GM04504 (cell line): ENCODE data around the gene CEP63.

Experiments used
- DNase-seq: peaks from one replicate; pipeline ENCODE4 v3.0.0-alpha.2; 2012; ENCODE audit warnings: low read depth

CEP63 gene

DNA sequence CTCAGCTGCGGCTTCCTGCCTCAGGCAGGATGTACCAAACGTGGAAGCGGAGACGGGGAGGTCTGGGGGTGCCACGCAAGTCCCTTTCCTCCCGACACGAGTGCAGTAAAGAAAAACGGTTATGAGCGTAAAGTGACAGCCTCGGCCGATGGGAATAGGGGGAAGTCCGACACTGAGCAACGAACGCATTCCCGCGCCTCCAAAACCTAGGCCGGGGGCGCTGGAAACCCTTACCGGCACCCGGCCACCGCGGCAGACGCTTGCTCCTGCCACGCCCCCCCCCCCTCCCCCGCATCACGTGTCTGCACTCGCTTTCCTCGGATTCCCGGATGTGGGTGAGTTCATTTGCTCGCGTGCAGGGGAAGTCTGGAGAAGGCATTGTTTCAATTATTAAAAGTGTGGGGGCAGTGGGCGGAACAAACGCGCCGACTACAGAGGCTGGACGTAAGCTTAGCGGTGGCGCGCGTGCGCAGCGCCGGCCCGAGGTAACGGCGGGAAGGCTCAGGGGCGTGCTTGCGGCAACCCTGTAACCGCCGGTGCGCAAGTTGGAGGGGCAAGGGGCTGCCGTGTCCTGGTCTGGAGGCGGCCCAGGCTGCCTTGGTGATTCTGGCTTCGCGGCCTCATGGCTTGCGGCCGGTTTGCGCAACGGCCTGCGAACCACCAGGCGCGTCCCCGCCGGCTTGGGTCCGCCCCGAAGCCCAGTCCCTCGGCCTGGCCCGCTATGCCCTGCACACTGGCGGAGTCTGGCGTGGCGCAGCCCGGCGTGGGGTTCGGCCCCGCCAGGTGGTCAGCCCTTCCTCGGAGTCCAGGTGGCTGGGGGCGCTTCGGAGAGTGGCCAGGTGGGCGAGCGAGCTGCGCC lies at the start of gene CEP63, which contains the start of gene ANAPC13:
Gene CEP63 (plus strand): TSS at position 340 of the 859 bp plus-strand sequence. CDS start 9,264 bp downstream, outside the sequence.
Gene ANAPC13 (minus strand): TSS at position 268 of the 859 bp plus-strand sequence. CDS start 3,081 bp downstream, outside the sequence.
- DNase-seq: peak; percentile 99

DNA sequence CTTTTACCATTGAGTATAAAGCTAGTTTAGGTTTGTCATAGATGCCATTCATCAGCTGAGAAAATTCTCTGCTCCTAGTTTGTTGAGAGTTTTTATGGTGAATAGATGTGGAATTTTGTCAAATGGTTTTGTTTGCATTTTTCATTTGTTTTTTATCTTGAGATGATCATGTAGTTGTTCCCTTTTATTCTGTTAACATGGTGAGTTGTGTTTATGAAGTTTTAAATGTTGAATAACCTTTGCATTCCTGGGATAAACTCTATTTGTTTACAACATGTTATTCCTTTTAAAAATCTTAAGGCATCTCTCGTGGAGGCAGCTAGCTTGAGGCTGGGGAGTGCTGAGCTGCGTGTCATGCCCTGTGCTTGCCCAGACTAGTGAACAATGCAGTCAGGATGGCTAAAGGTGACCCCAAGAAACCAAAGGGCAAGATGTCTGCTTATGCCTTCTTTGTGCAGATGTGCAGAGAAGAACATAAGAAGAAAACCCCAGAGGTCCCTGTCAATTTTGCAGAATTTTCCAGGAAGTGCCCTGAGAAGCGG lies 48.6 kb upstream of the CEP63 start:
- DNase-seq: no peak

DNA sequence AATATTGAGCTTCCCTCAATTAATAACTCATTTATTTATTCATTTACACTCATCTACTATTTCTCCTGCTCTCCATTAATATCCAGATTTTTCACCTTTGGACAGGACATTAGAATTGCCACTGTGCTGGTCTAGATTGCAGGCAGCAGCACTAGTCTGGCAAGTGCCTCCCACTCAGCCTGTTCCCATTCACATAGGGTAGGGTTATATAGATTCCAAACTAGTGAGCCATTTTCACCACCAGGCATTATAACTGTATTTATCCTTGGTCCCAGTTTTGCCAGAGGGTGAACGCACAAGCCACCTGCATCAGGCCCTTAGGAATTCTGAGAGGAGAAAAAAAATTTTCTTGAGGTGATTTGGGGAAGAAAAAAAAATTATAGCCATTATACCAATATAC lies 44.5 kb upstream of the CEP63 start:
- no peak for DNase-seq

DNA sequence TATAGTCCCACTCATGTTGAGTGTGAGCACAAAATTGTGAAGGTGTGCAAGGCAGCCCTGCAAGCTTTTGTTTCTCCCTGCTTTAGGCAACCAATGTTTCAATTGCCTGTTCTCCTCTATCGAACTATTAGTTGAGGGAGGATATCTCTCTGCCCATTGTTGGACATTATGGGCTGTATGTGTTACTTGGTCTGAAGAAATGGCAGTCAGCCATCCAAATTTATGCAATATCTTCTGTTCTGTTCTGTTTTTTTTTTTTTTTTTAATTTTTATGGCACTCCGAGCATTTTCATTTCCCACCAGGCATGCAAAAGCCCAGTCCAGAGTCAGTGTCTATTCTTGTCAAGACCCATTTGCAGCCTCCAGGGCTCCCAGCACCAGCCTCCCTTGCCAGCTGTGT lies 44.0 kb upstream of the CEP63 start:
- DNase-seq: no peak

GRCh38 chr3:134445095-134445494 lies 40.8 kb upstream of the CEP63 start:
- DNase-seq: no peak

- no peak for DNase-seq
Observed at GRCh38 chr3:134445636-134446035, 40.2 kb upstream of the CEP63 start.

DNA sequence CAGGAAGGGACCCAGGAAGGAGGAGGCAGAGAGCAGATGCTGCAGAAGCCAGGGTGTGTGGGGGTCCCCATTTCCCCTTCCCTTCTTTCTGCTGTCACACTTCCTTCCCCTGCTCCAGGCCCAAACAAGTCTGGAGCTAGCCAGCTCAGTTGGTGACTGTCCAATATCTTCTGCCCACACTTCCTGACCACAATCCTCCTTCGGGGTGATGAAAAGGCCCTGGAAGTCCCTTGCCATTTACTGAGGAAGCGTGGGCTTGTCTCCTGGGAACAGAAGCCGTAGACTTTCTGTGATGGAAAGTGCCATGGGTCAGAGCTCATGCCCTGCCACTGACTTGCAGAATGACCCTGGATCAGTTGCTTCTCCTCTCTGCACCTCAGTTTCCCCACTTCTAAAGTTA lies 39.1 kb upstream of the CEP63 start:
- DNase-seq: peak; percentile 62

DNA sequence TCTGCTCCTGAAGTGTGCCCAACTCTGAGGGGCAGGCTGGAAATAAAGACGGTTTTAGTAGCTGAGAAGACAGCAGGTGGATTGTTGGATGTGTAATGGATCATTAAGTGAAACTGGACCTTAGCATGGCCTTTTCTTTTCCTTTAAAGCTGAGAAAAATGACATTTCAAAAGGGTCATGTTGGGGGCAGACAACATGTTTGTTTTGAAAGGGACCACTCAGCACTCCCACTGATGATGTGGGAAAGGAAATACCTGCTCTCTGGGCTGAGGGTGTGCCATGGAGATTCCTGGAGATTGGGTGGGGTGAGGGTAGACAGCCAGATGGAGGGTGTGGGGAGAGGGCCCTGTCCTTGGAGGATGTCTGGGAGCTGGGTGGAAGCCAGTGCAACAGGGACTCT lies 38.5 kb upstream of the CEP63 start:
- DNase-seq: no peak

- DNase-seq: no peak
Observed at GRCh38 chr3:134448664-134449063, 37.2 kb upstream of the CEP63 start.

DNA sequence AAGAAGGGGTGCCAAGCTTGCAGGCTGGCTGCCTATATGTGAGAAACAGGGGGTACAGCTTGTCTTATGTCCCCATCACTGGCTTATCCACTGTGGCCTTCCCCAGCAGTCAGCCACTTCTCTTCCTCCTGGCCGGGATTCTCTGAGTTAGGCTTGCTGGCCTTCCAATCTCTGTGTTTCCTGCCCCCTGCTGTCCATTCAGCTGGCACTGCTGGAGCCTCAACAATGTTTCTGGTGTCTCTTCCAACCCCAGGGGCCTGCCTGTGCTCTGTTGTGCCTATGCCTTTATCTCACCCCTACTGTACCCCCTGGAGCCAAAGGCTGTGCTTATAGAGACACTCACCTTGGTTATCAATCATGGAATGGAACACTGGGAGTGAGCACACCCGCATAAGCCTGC lies 36.6 kb upstream of the CEP63 start:
- no peak for DNase-seq

DNA sequence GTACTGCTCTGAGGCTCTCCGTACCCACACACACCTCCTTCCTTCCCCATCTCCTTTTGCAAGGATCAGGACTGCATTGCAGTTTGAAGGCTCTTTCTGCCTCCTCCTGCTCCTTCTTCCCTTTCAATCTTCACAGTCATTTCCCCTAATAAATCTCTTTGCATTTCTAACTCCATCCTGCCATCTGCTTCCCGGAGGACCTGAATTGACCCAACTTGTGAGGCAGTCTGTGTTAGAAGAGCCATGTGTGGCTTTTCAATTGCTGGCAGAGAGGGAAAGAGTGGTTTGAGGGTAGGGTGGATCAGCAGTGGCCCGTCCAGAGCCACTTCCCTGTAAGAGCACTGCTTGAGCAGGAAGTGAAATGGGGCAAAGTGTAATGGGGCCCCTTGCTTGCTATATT lies 35.9 kb upstream of the CEP63 start:
- no peak for DNase-seq

DNA sequence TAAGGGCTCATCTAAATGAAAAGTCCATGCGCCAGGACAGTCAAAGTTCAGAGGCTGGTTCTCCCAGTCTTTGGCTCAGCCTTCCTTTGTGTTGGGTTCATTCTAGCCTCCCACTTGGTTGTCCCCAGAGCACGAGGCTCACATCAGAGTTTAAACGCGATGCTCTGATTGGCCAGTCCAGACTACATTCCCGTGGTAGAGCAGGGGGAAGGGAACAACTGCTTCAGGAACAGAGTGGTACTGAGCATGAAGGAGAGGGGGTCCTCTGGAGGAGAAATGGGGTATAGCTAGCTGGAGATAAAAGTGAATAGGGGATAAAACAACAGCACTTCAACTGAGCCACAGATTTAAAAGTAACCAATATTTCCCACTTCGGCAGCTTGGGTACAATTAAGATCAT lies 32.2 kb upstream of the CEP63 start:
- DNase-seq: no peak

GRCh38 chr3:134457376-134458074 lies 28.3 kb upstream of the CEP63 start:
- DNase-seq: no peak

DNA sequence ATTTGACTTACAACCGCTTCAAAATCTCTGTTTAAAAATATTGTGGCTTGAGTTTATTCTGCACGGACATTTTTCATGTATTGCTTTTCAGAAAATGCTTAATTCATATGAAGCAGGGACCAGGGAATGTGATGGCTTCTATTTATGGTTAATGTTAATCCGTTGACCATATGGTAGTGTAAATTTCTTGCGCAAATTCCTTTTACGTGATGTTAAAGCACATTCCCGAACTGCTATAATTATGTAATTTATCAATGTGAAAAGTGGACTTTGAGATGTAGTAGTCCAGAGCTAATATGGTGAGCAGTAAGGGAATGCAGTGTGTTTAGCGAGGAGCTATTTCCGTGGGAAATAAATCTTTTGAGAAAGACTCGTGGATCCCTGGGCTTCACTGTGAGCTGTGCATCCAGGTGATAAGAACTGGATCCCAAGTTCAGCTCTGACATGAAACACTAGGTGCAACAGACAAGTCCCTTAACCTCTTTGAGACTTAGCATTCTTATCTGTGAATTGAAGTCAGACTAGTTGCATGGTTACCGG lies 27.4 kb upstream of the CEP63 start:
- DNase-seq: no peak

DNA sequence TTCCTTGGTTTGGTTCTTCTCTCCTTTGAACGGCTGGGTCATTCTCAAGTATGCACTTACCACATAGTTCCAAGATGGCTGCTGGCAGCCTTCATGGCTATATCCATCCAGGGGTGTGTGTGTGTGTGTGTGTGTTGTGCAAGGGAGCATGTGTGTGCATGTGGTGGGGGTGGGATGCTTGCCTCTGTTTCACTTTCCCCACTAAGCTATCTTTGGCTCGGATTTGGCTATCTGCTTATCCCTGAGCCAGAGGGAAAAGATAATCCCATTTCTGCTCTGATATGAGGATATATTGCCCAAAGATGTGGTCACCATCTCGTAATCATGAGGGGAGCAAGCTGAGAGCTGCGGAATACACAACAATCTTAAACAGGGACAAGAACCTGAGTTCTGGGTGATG lies 26.3 kb upstream of the CEP63 start:
- no peak for DNase-seq

DNA sequence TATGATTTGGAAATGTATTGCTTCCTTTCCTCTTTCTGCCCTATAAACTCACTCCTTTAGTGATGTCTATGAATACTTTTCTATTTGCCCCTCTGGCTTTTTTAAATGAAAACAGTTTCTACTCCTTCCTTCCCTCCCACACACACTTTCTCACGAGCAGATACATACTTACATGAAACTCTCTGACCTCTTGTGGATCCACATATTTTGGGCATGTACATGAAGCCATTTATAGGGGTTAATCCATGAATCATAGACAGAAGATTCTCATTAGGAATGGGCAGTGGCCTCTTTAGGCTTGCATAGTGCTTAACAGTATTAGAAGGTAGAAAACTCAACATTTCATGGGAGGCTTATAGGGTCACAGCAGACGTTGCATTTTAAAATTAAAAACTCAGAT lies 24.9 kb upstream of the CEP63 start:
- peak; percentile 92 for DNase-seq

DNA sequence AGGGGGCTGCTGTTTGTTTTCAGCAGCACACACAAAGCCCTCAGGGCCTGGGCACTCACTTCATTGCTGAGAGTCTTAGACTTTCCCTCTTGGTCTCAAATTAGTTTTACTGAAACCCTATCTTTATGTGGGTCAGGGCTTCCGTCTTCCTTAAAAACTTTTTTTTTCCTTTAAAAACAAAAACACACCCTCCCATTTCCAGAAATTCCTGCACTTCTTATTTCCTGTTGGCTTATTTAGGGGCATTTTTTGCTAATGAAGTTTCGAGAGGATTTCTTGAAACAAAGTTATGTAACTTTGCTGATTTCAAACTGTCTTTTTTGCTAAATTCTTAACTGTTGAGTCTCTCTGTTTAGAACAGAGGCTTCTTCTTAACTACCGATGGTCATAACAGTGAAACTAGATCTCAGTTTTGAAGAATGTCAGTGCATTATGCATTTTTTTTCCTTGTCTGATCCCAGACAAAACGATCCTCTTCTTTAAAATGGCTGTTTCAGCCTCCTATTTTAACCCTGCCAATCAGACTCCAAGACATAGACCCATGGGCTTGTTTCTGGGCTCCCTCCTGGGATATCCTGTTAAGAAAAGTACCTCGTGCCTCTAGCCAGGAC lies 23.4 kb upstream of the CEP63 start:
- peak; percentile 82 for DNase-seq

DNA sequence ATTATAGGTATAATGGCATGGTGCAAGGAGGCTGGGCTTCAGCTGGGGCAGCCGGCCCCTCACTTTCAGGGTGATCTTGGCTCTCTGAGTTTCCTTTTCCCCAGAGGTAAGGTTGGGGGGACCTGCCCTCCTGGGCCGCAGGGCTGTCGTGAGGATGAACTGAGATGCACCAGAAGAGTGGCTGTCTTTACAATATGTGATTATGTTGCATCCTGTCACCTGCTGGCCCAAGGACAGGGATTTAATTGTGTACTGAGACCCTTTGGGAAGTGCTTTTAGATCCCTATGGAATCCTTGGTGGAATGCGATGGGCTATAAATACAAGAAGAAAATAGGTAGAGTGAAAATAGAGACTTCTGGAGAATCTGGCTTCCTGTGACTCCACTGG lies 22.2 kb upstream of the CEP63 start:
- DNase-seq: no peak

DNA sequence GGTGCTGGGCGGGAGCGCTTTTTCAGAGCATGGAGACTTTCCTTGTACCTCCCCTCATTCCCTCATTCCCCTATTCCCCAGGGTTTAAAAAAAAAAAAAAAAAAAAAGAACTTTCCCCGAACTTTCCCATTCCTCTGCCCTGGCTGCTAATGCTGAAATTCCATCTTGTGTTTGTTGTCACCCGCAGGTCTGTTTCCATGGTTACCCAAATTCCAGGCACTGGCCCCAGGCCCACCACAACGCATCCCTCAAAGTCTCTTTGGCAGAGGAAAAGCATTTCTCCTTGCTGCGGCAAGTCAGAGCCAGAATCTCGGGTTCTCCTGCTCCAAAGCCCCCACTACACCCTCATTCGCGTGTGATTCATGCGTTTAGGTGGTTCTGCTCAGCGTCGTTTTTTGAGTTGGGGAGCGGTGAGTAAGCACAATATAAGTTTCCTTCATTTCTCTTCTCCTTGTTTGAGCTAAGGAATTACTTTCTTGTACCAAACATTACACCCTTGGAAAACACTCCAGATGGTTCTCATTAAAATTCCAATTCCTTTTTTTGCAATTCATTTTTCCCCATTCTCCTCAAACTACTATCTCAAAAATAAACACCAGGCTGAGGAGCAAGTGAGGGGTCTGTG lies 21.7 kb upstream of the CEP63 start:
- peak; percentile 98 for DNase-seq

DNA sequence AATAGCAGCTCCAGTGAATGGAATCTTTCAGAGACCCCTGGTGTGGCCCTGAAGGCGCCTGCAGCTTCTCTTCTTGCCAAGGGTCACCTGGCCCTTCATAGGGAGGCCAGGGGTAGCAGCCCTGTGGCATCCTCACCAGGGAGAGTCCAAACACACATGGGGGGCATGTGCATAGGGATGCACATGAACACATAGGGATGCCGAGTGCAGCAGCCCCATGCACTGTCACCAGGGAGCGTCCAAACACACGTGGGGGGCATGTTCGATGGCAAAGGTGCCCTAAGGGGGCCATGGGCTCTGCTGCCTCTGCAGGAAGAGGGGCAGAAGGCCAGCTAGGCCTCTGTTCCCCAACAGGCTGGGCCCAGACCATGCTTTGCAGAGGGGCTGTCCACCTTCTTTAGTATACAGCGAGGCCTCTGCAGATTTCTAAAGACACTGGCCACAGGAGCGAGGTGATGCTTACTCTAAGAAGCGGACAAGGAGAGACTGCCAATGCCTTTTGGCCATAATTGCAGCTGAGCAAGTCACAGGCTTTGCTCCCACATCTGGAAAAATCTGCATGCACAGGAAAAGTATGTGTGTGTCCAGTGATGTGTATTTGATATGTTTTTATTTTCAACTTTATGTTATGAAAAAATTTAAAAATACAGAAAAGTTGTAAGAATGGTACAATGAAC lies 21.0 kb upstream of the CEP63 start:
- no peak for DNase-seq

- no peak for DNase-seq
Observed at GRCh38 chr3:134466331-134466730, 19.5 kb upstream of the CEP63 start.
